ENCODE data around the gene MRAP2. TPM values are rescaled to one million over a fixed set of nuclear protein-coding genes. Genes with fewer than 3 reads are reported as not detected.

Gene MRAP2
- polyA plus RNA-seq, 1 donor from 2014 or later, result 1.0 TPM

DNA sequence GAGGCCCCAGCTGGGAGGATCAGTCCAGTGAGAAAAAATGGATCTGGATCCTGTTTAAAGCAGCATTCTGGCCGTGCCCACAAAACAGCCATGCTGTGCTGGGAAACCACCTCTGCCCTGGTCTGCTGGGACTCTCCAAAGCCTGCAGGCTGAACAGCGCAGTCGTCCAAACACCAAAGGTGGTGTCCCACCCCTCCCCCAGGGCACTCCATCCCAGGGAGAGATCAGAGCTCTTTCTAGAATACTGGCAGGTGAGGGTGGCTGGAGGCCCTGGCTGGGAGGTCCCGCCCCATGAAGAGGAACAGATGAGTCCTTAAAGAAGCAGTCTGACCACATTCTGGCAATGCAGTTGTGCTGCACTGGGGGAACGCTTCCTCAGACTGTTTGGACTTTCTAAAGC lies 84.6 kb downstream of the MRAP2 start:
- no peaks in the 10 kb centered on the region for H3K9me2 ChIP-seq (ENCODE audit: insufficient read depth, low read length)
- TF ChIP-seq RAD21 (conservative IDR thresholded peaks at IDR 0.05), result no peak
- no peak for TF ChIP-seq TAF1 (IDR thresholded peaks at IDR 0.05; ENCODE audit: low read depth)
- no peak for TF ChIP-seq MXI1 (conservative IDR thresholded peaks at IDR 0.05; ENCODE audit: poor library complexity, severe bottlenecking)
- TF ChIP-seq POLR2AphosphoS5 (IDR thresholded peaks at IDR 0.05), result no peak
- TF ChIP-seq, protein P1, sequence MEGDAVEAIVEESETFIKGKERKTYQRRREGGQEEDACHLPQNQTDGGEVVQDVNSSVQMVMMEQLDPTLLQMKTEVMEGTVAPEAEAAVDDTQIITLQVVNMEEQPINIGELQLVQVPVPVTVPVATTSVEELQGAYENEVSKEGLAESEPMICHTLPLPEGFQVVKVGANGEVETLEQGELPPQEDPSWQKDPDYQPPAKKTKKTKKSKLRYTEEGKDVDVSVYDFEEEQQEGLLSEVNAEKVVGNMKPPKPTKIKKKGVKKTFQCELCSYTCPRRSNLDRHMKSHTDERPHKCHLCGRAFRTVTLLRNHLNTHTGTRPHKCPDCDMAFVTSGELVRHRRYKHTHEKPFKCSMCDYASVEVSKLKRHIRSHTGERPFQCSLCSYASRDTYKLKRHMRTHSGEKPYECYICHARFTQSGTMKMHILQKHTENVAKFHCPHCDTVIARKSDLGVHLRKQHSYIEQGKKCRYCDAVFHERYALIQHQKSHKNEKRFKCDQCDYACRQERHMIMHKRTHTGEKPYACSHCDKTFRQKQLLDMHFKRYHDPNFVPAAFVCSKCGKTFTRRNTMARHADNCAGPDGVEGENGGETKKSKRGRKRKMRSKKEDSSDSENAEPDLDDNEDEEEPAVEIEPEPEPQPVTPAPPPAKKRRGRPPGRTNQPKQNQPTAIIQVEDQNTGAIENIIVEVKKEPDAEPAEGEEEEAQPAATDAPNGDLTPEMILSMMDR (IDR thresholded peaks at IDR 0.05; ENCODE audit: poor library complexity, severe bottlenecking), result no peak
- TF ChIP-seq SMC3 (conservative IDR thresholded peaks at IDR 0.05; ENCODE audit: poor library complexity), result no peak
- TF ChIP-seq, protein P2, sequence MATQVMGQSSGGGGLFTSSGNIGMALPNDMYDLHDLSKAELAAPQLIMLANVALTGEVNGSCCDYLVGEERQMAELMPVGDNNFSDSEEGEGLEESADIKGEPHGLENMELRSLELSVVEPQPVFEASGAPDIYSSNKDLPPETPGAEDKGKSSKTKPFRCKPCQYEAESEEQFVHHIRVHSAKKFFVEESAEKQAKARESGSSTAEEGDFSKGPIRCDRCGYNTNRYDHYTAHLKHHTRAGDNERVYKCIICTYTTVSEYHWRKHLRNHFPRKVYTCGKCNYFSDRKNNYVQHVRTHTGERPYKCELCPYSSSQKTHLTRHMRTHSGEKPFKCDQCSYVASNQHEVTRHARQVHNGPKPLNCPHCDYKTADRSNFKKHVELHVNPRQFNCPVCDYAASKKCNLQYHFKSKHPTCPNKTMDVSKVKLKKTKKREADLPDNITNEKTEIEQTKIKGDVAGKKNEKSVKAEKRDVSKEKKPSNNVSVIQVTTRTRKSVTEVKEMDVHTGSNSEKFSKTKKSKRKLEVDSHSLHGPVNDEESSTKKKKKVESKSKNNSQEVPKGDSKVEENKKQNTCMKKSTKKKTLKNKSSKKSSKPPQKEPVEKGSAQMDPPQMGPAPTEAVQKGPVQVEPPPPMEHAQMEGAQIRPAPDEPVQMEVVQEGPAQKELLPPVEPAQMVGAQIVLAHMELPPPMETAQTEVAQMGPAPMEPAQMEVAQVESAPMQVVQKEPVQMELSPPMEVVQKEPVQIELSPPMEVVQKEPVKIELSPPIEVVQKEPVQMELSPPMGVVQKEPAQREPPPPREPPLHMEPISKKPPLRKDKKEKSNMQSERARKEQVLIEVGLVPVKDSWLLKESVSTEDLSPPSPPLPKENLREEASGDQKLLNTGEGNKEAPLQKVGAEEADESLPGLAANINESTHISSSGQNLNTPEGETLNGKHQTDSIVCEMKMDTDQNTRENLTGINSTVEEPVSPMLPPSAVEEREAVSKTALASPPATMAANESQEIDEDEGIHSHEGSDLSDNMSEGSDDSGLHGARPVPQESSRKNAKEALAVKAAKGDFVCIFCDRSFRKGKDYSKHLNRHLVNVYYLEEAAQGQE (IDR thresholded peaks at IDR 0.05; ENCODE audit: borderline replicate concordance), result no peak
- no peak for TF ChIP-seq EP300 (conservative IDR thresholded peaks at IDR 0.05; ENCODE audit: poor library complexity, severe bottlenecking)
- no peak for TF ChIP-seq EZH2 (IDR thresholded peaks at IDR 0.05; ENCODE audit: borderline replicate concordance, insufficient read depth, low read length, poor library complexity, severe bottlenecking)
- H3K4me2 ChIP-seq (ENCODE audit: low read length), result no peak overlapping the region
- no peak overlapping the region for H3K9ac ChIP-seq (ENCODE audit: low read length)
- no peaks in the 10 kb centered on the region for H3K79me2 ChIP-seq (replicated peaks; ENCODE audit: insufficient read depth, low read length)
- no peaks in the 10 kb centered on the region for H3K27me3 ChIP-seq (ENCODE audit: insufficient read depth, low read depth, low read length)
- H3F3A ChIP-seq (ENCODE audit: insufficient read depth, low read length, poor library complexity, severe bottlenecking), result no peaks in the 10 kb centered on the region
- no peaks in the 10 kb centered on the region for H3K9me3 ChIP-seq (ENCODE audit: low read length)
- no peaks in the 10 kb centered on the region for H3K36me3 ChIP-seq (ENCODE audit: insufficient read depth, low read length)
- H3K27ac ChIP-seq (ENCODE audit: low read length), result no peak overlapping the region
- H4K20me1 ChIP-seq (ENCODE audit: insufficient read depth), result no peaks in the 10 kb centered on the region
- H3K4me3 ChIP-seq (ENCODE audit: low read length), result no peak overlapping the region
- no peak overlapping the region for H2AFZ ChIP-seq (ENCODE audit: low read depth, low read length)

- TF ChIP-seq EZH2 (IDR thresholded peaks at IDR 0.05; ENCODE audit: borderline replicate concordance, insufficient read depth, low read length, poor library complexity, severe bottlenecking) (no peak), RAD21 (conservative IDR thresholded peaks at IDR 0.05) (no peak), EP300 (conservative IDR thresholded peaks at IDR 0.05; ENCODE audit: poor library complexity, severe bottlenecking) (no peak), TAF1 (IDR thresholded peaks at IDR 0.05; ENCODE audit: low read depth) (no peak)
- TF ChIP-seq, protein P1 (IDR thresholded peaks at IDR 0.05; ENCODE audit: poor library complexity, severe bottlenecking), result no peak
- TF ChIP-seq, protein P2 (IDR thresholded peaks at IDR 0.05; ENCODE audit: borderline replicate concordance), result no peak
- H3K27ac ChIP-seq (ENCODE audit: low read length), result no peak overlapping the region
- no peaks in the 10 kb centered on the region for H4K20me1 ChIP-seq (ENCODE audit: insufficient read depth)
- H3K9ac ChIP-seq (ENCODE audit: low read length), result no peak overlapping the region
- H2AFZ ChIP-seq (ENCODE audit: low read depth, low read length), result no peak overlapping the region
- H3F3A ChIP-seq (ENCODE audit: insufficient read depth, low read length, poor library complexity, severe bottlenecking), result no peaks in the 10 kb centered on the region
- no peaks in the 10 kb centered on the region for H3K9me3 ChIP-seq (ENCODE audit: low read length)
- H3K9me2 ChIP-seq (ENCODE audit: insufficient read depth, low read length), result no peaks in the 10 kb centered on the region
- H3K27me3 ChIP-seq (ENCODE audit: insufficient read depth, low read depth, low read length), result no peaks in the 10 kb centered on the region
- H3K4me3 ChIP-seq (ENCODE audit: low read length), result no peak overlapping the region
- no peak overlapping the region for H3K4me2 ChIP-seq (ENCODE audit: low read length)
- peaks cover 8% of the 10 kb centered on the region for H3K36me3 ChIP-seq (ENCODE audit: insufficient read depth, low read length)
- H3K79me2 ChIP-seq (replicated peaks; ENCODE audit: insufficient read depth, low read length), result no peaks in the 10 kb centered on the region
These were observed 85.7 kb downstream of the MRAP2 start for GRCh38 chr6:84119277-84119676.

All from neural cell (in vitro differentiated cells).